ENCODE results near the gene SLC7A6.

- no peak for TF ChIP-seq CTCF (conservative IDR thresholded peaks at IDR 0.05; ENCODE audit: low read length)
- TF ChIP-seq EZH2phosphoT487 (IDR thresholded peaks at IDR 0.05; ENCODE audit: borderline replicate concordance, low read depth, low read length) = no peak
Observed at GRCh38 chr16:68281368-68282063, 17.2 kb downstream of the SLC7A6 start.

Data from OCI-LY7 (cell line).